K562 (cell line): ENCODE measurements around the gene SMIM29. TPM values are rescaled to one million over a fixed set of nuclear protein-coding genes. Genes with fewer than 3 reads are reported as not detected.
A peak's percentile ranks its signal among the peaks of the same experiment; 100 is the strongest.

Experiments
- BCL6 ChIP-seq: fragments of 250-450 bp; sonication (Bioruptor Pico); IDR thresholded peaks from 2 replicates; pipeline ENCODE4 v1.4.0; 2020
- BRF1 ChIP-seq: IDR thresholded peaks from 3 replicates; pipeline ENCODE4 v1.6.1; 2011; ENCODE audit warnings: borderline replicate concordance, mild to moderate bottlenecking; ENCODE audit not compliant: insufficient read length; ENCODE audit errors: extremely low read depth
- CREB1 ChIP-seq, 2 experiments: sonication (generic) in 1 of 2; formaldehyde crosslinking in 1 of 2; IDR thresholded peaks; 2 replicates each; pipeline versions ENCODE4 v1.6.1 to v1.8.0; 2012 to 2022; ENCODE audit warnings: inconsistent platforms in 1 of 2, mild to moderate bottlenecking in 1 of 2, missing genetic modification reagents in 1 of 2, moderate library complexity in 1 of 2
- FIP1L1 ChIP-seq: fragments of 200-400 bp; formaldehyde crosslinking; IDR thresholded peaks from 2 replicates; pipeline ENCODE4 v1.6.1; 2018; ENCODE audit warnings: mild to moderate bottlenecking, low read depth, low read length; ENCODE audit not compliant: poor library complexity, severe bottlenecking
- GMEB1 ChIP-seq: fragments of 250-450 bp; sonication (Bioruptor Pico); IDR thresholded peaks from 2 replicates; pipeline ENCODE4 v1.4.0; 2020; ENCODE audit warnings: mild to moderate bottlenecking
- GTF2F1 ChIP-seq: IDR thresholded peaks from 2 replicates; pipeline ENCODE4 v1.6.1; 2011; ENCODE audit warnings: low read depth, low read length, improper control_type of control experiment
- HBP1 ChIP-seq: fragments of 450-650 bp; formaldehyde crosslinking; IDR thresholded peaks from 2 replicates; pipeline ENCODE4 v1.4.0; 2022; ENCODE audit warnings: missing genetic modification characterization
- HNRNPUL1 ChIP-seq: fragments of 200-400 bp; formaldehyde crosslinking; IDR thresholded peaks from 2 replicates; pipeline ENCODE4 v1.6.1; 2017; ENCODE audit warnings: low read length
- IRF2 ChIP-seq: sonication (generic); formaldehyde crosslinking; IDR thresholded peaks from 2 replicates; pipeline ENCODE4 v1.8.1; 2022; ENCODE audit warnings: mild to moderate bottlenecking, missing genetic modification reagents
- LCOR ChIP-seq: sonication (generic); formaldehyde crosslinking; IDR thresholded peaks from 2 replicates; pipeline ENCODE4 v1.8.0; 2022; ENCODE audit warnings: mild to moderate bottlenecking, missing genetic modification reagents
- MIER1 ChIP-seq: fragments of 450-650 bp; IDR thresholded peaks from 2 replicates; pipeline ENCODE4 v1.6.1; 2016; ENCODE audit warnings: antibody characterized with exemption, mild to moderate bottlenecking, low read depth
- PRMT5 ChIP-seq: sonication (generic); formaldehyde crosslinking; IDR thresholded peaks from 2 replicates; pipeline ENCODE4 v1.5.0; 2020; ENCODE audit warnings: missing genetic modification reagents
- PRPF4 ChIP-seq: fragments of 200-400 bp; formaldehyde crosslinking; IDR thresholded peaks from one replicate; pipeline ENCODE4 v1.6.1; 2017; ENCODE audit warnings: low read length, low read depth, mild to moderate bottlenecking; ENCODE audit not compliant: insufficient read depth, poor library complexity, severe bottlenecking
- SETDB1 ChIP-seq: IDR thresholded peaks from one replicate; pipeline ENCODE4 v1.6.1; 2012; ENCODE audit warnings: low read length, control low read depth, inconsistent platforms
- SIN3A ChIP-seq, 2 experiments: fragments of 150-350 bp in 1 of 2; IDR thresholded peaks; 2 replicates each; pipeline ENCODE4 v1.6.1; 2011 to 2016; ENCODE audit warnings: borderline replicate concordance in 2 of 2, low read depth in 2 of 2, low read length in 2 of 2, mild to moderate bottlenecking in 2 of 2, moderate library complexity in 2 of 2; ENCODE audit not compliant: control insufficient read depth in 1 of 2
- SMARCB1 ChIP-seq: IDR thresholded peaks from 2 replicates; pipeline ENCODE4 v1.6.1; 2011; ENCODE audit warnings: improper control_type of control experiment, low read depth; ENCODE audit not compliant: insufficient read length
- XRCC3 ChIP-seq: fragments of 450-650 bp; IDR thresholded peaks from 2 replicates; pipeline ENCODE4 v1.6.1; 2017; ENCODE audit warnings: mild to moderate bottlenecking, moderate library complexity
- ZFX ChIP-seq: sonication (generic); formaldehyde crosslinking; IDR thresholded peaks from 2 replicates; pipeline ENCODE4 v1.8.0; 2022; ENCODE audit warnings: mild to moderate bottlenecking, missing genetic modification reagents, moderate library complexity
- ZKSCAN8 ChIP-seq: fragments of 200-800 bp; sonication (Bioruptor generic); IDR thresholded peaks from 2 replicates; pipeline ENCODE4 v1.6.1; 2016; ENCODE audit warnings: missing genetic modification characterization, missing compliant biosample characterization
- ZNF3 ChIP-seq: fragments of 250-450 bp; sonication (Bioruptor Pico); IDR thresholded peaks from 2 replicates; pipeline ENCODE4 v1.5.0; 2021; ENCODE audit warnings: mild to moderate bottlenecking, moderate library complexity
- ZNF436 ChIP-seq: fragments of 250-450, 450-650 bp; sonication (Bioruptor Pico); formaldehyde crosslinking; IDR thresholded peaks from 2 replicates; pipeline ENCODE4 v1.7.0; 2020; ENCODE audit warnings: mild to moderate bottlenecking
- ZNF778 ChIP-seq: fragments of 450-650 bp; formaldehyde crosslinking; IDR thresholded peaks from 2 replicates; pipeline ENCODE4 v1.4.0; 2020; ENCODE audit warnings: mild to moderate bottlenecking, moderate library complexity
- polyA plus RNA-seq, 8 experiments: library from polyadenylated mRNA; depleted of rRNA in 4 of 8; stranded (reverse) in 5 of 8; unstranded in 3 of 8; fragments of >200 nt; fragmentation: Nextera tagmentation in 2 of 8; fragmentation: Illumina TruSeq in 1 of 8; extraction: Ambion mirVana in 2 of 8; extraction: Trizol in 1 of 8; gene quantifications; 2 replicates each; pipeline versions ENCODE4 v1.2.1 to v1.2.3, GENCODE V29; 2011 to 2014; ENCODE audit warnings: inconsistent platforms in 1 of 8, missing spikeins in 1 of 8
- total RNA-seq, 7 experiments: library from RNA; depleted of rRNA in 6 of 7; stranded (reverse); fragments of >200 nt in 6 of 7; fragmentation: Illumina TruSeq in 2 of 7; extraction: Trizol in 2 of 7; gene quantifications; 2 replicates each; pipeline versions ENCODE4 v1.2.1 to v1.2.3, GENCODE V29; 2011 to 2021; ENCODE audit warnings: low replicate concordance in 1 of 7

Gene SMIM29
- total and polyA plus RNA-seq, 9 of the 15 experiments (the other 6 are each of a cell fraction or from before 2014, with no cell fraction given): 6.5 to 36.7 (median 20.9) TPM

- TF ChIP-seq IRF2 (CRISPR knock-in tag): no peak
- no peak for TF ChIP-seq CREB1 (IDR thresholded peaks at IDR 0.05)
- peak; percentile 74 for TF ChIP-seq CREB1 (CRISPR knock-in tag; IDR thresholded peaks at IDR 0.05)
- no peak for TF ChIP-seq HNRNPUL1
- peak; percentile 64; the same call in 1 of the 2 replicates for TF ChIP-seq LCOR (CRISPR knock-in tag)
- 0 out of 2 replicates have a peak, but pooled peaks have one; percentile 36 for TF ChIP-seq MIER1
- TF ChIP-seq SMARCB1: no peak
- no peak for TF ChIP-seq XRCC3
- no peak for TF ChIP-seq BCL6
- TF ChIP-seq ZKSCAN8: no peak
- no peak; a peak in 1 of 4 replicates for TF ChIP-seq SIN3A (IDR thresholded peaks at IDR 0.05; ENCODE audit: borderline replicate concordance in 2 of 2, control insufficient read depth in 1 of 2, low read depth in 2 of 2, low read length in 2 of 2)
- TF ChIP-seq PRPF4: peak; percentile 76
- TF ChIP-seq BRF1: no peak
- no peak for TF ChIP-seq HBP1
- TF ChIP-seq GTF2F1: 0 out of 2 replicates have a peak, but pooled peaks have one; percentile 59
- TF ChIP-seq ZNF3 (CRISPR knock-in tag): no peak
- peak; percentile 45 for TF ChIP-seq GMEB1 (CRISPR knock-in tag)
- no peak for TF ChIP-seq ZNF436 (CRISPR knock-in tag)
- peak; percentile 56 for TF ChIP-seq FIP1L1
- peak; percentile 95 for TF ChIP-seq ZFX (CRISPR knock-in tag)
- TF ChIP-seq ZNF778 (CRISPR knock-in tag): no peak
- TF ChIP-seq SETDB1: no peak
- TF ChIP-seq PRMT5 (CRISPR knock-in tag): no peak
Measured at GRCh38 chr6:34248727-34249468, at the start of gene SMIM29 (continued).
